Measurements from ENCODE around the gene CACNB1.
"Not testable (repeated sequence)": the region's sequence is repeated elsewhere in the genome, so short reads cannot be mapped to it uniquely, and the experiment has no call there.

Gene CACNB1

GRCh38 chr17:39173526-39174274 is 23.8 kb downstream of the CACNB1 start:
- no peak for DNase-seq

- no peak for DNase-seq
Measured at GRCh38 chr17:39173080-39173479, 24.4 kb downstream of the CACNB1 start.

GRCh38 chr17:39171933-39172332 is 25.5 kb downstream of the CACNB1 start:
- DNase-seq: no peak

- no peak for DNase-seq
Measured at GRCh38 chr17:39170558-39170957, 26.9 kb downstream of the CACNB1 start.

- DNase-seq: no peak
Measured at GRCh38 chr17:39170109-39170508, 27.4 kb downstream of the CACNB1 start.

- DNase-seq: no peak
Measured at GRCh38 chr17:39169518-39169917, 28.0 kb downstream of the CACNB1 start.

- DNase-seq: no peak
Measured at GRCh38 chr17:39169101-39169500, 28.4 kb downstream of the CACNB1 start.

GRCh38 chr17:39168503-39168902 is 29.0 kb downstream of the CACNB1 start:
- not testable (repeated sequence) for DNase-seq

GRCh38 chr17:39167476-39167875 is 30.0 kb downstream of the CACNB1 start:
- DNase-seq: no peak

GRCh38 chr17:39166437-39167335 is 30.8 kb downstream of the CACNB1 start:
- DNase-seq: no peak

- no peak for DNase-seq
Measured at GRCh38 chr17:39165841-39166349, 31.6 kb downstream of the CACNB1 start, which contains the start of gene ARL5C. TSS of gene ARL5C (minus strand) at chr17:39166161. CDS start at chr17:39165760, 401 bp downstream.

- DNase-seq: no peak
Measured at GRCh38 chr17:39165178-39165840, 32.2 kb downstream of the CACNB1 start.

GRCh38 chr17:39164675-39165143 is 32.8 kb downstream of the CACNB1 start:
- peak; percentile 73 to 76 for DNase-seq

GRCh38 chr17:39161962-39162361 is 35.5 kb downstream of the CACNB1 start:
- no peak for DNase-seq

- no peak for DNase-seq
Measured at GRCh38 chr17:39158623-39159022, 38.8 kb downstream of the CACNB1 start.

- no peak for DNase-seq
Measured at GRCh38 chr17:39156491-39156890, 41.0 kb downstream of the CACNB1 start.

GRCh38 chr17:39155654-39156053 is 41.8 kb downstream of the CACNB1 start:
- DNase-seq: no peak

GRCh38 chr17:39153599-39154051 is 43.8 kb downstream of the CACNB1 start:
- peak; percentile 87 to 93 for DNase-seq

- DNase-seq: peak; percentile 13 to 30
Measured at GRCh38 chr17:39151943-39152818, 45.3 kb downstream of the CACNB1 start.

GRCh38 chr17:39151150-39151942 is 46.1 kb downstream of the CACNB1 start, which contains the start of gene PLXDC1:
TSS of gene PLXDC1 (minus strand) at chr17:39151637. CDS start at chr17:39151437, 200 bp downstream.
- DNase-seq: peak in 1 of 2 donors; percentile 21

- DNase-seq: no peak
Measured at GRCh38 chr17:39150795-39151149, 46.7 kb downstream of the CACNB1 start.

Data from activated CD4-positive, alpha-beta T cell treated with anti-CD3 and anti-CD28 coated beads for 4 hours (primary cell).